Left ventricle myocardium inferior (tissue), 1 donor: ENCODE data around the gene THYN1. TPM values are rescaled to one million over a fixed set of nuclear protein-coding genes. Genes with fewer than 3 reads are reported as not detected.

Source experiments
- DNase-seq: peaks from one replicate; pipeline ENCODE4 v3.0.0-alpha.2; 2020
- H3K27ac ChIP-seq: fragments of 200-600 bp; replicated peaks from 2 replicates; pipeline ENCODE4 v1.8.0; 2021
- H3K27me3 ChIP-seq: fragments of 200-600 bp; 2 replicates; pipeline ENCODE4 v1.8.0; 2021; ENCODE audit warnings: low read depth
- H3K36me3 ChIP-seq: fragments of 200-600 bp; 2 replicates; pipeline ENCODE4 v1.8.0; 2021
- H3K4me1 ChIP-seq: fragments of 200-600 bp; 2 replicates; pipeline ENCODE4 v1.8.0; 2021
- H3K4me3 ChIP-seq: fragments of 200-600 bp; 2 replicates; pipeline ENCODE4 v1.8.0; 2021; ENCODE audit warnings: mild to moderate bottlenecking, moderate library complexity
- H3K9me3 ChIP-seq: fragments of 200-600 bp; replicated peaks from 2 replicates; pipeline ENCODE4 v1.8.0; 2021
- intact Hi-C: fragments of 100-400 bp; cut with micrococcal nuclease; formaldehyde crosslinking; loops from one replicate; pipeline ENCODE4 v1.11.0; 2022
- total RNA-seq: library from RNA; stranded (reverse); fragmentation: NEBNext Ultra II Directional; extraction: Animal tissue kit (Norgen Biotek cat#: 25700); gene quantifications from one replicate; pipeline ENCODE4 v1.2.1, GENCODE V29; 2021
- TF ChIP-seq, protein P1 (sequence below): fragments of 200-600 bp; IDR thresholded peaks from 2 replicates; pipeline ENCODE4 v1.8.0; 2021; ENCODE audit warnings: antibody characterized with exemption, mild to moderate bottlenecking, borderline replicate concordance
- donor health status: DM: no; HTN: yes; CAD: no; lungs with severe emphysema.

The THYN1 gene
- total RNA-seq, 1 donor from 2014 or later = 41.2 TPM

DNA sequence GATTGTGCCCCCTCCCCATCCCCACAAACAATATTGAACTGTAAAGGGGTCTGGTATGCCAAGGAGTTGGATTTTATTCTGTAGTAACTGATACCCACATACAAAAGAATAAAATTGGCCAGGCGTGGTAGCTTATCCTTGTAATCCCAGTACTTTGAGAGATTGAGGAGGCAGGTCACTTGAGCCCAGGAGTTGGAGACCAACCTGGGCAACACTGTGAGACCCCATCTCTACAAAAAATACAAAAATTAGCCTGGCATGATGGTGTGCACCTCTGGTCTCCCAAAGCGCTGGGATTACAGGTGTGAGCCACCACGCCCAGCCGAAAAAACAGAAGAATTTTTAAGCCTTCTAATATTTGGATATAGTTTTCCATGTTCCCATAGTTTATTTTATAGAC, 18.8 kb upstream of the THYN1 start:
- H3K36me3 ChIP-seq = no peaks in the 10 kb centered on the region
- H3K4me3 ChIP-seq = no peak overlapping the region
- TF ChIP-seq, protein P1, sequence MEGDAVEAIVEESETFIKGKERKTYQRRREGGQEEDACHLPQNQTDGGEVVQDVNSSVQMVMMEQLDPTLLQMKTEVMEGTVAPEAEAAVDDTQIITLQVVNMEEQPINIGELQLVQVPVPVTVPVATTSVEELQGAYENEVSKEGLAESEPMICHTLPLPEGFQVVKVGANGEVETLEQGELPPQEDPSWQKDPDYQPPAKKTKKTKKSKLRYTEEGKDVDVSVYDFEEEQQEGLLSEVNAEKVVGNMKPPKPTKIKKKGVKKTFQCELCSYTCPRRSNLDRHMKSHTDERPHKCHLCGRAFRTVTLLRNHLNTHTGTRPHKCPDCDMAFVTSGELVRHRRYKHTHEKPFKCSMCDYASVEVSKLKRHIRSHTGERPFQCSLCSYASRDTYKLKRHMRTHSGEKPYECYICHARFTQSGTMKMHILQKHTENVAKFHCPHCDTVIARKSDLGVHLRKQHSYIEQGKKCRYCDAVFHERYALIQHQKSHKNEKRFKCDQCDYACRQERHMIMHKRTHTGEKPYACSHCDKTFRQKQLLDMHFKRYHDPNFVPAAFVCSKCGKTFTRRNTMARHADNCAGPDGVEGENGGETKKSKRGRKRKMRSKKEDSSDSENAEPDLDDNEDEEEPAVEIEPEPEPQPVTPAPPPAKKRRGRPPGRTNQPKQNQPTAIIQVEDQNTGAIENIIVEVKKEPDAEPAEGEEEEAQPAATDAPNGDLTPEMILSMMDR = no peak
- H3K27ac ChIP-seq = no peak overlapping the region
- H3K9me3 ChIP-seq = no peaks in the 10 kb centered on the region
- intact Hi-C loops = no loop called here
- H3K27me3 ChIP-seq = peaks cover 79% of the 10 kb centered on the region
- DNase-seq = no peak
- peaks cover 18% of the 10 kb centered on the region for H3K4me1 ChIP-seq

DNA sequence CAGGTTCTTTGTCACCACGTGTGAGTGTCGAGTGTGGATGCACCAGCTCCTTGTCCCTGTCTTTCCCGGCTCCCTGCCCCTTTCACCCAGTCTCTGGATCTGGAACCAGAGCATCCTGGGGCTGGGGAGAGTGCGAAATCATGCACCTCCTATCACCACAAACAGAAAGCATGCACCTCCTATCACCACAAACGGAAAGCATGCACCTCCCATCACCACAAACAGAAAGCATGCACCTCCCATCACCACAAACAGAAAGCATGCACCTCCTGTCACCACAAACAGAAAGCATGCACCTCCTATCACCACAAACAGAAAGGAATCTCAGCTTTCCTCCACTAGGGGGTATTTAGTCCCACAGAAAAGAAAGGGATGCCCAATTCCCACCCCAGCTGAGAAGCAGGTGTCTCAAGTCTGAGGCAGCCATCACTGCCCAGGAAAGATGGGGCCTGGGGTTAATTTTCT, 17.1 kb upstream of the THYN1 start:
- H3K4me1 ChIP-seq = peaks cover 2% of the 10 kb centered on the region
- H3K36me3 ChIP-seq = no peaks in the 10 kb centered on the region
- no peaks in the 10 kb centered on the region for H3K9me3 ChIP-seq
- H3K27ac ChIP-seq = no peak overlapping the region
- DNase-seq = no peak
- intact Hi-C loops = no loop called here
- TF ChIP-seq, protein P1 = no peak
- H3K4me3 ChIP-seq = no peak overlapping the region
- peaks cover 62% of the 10 kb centered on the region for H3K27me3 ChIP-seq

DNA sequence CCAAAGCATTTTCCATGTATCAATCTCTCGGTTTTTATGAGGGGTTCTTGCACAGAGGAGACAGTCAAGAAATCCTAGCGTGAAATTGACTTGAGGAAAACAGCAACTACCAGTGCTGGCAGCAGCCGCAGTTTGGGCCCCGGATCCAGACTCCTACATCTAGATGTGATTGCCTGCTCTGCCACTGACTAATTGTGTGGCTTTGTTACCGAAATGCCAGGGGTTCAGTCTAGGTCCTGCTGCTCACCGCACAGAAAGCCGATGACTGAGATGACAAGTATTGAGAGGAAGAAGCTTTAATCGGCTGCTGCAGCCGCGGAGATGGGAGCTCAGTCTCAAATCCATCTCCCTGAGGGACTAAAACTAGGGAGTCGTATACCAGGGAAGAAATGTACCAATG, 14.8 kb upstream of the THYN1 start:
- Histone ChIP-seq H3K27me3 (peaks cover 39% of the 10 kb centered on the region), H3K27ac (no peak overlapping the region), H3K9me3 (no peaks in the 10 kb centered on the region), H3K4me1 (no peaks in the 10 kb centered on the region), H3K36me3 (peaks cover 12% of the 10 kb centered on the region), H3K4me3 (no peak overlapping the region)
- intact Hi-C loops = no loop called here
- TF ChIP-seq, protein P1 = no peak
- DNase-seq = no peak

DNA sequence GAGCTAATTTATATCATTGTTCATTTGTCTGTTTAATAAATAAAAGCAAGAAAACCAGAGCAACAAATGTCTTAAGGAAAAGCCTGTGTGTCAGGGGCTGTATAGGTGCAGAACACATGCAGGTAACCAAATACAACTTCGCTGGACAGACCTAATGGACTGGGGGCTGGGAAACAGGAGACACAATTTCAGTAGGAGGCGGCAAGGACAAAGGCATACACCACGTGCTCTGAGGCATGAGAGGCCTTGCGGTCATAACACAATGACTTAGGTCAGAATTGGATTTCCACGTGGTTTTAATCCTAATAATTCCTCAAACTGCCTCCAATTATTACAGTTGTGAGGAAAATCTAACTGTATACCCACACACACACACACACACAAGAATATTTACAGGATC, 14.3 kb upstream of the THYN1 start:
- no peak overlapping the region for H3K27ac ChIP-seq
- H3K4me3 ChIP-seq = no peak overlapping the region
- H3K36me3 ChIP-seq = peaks cover 17% of the 10 kb centered on the region
- H3K27me3 ChIP-seq = peaks cover 34% of the 10 kb centered on the region
- H3K9me3 ChIP-seq = no peaks in the 10 kb centered on the region
- intact Hi-C loops = no loop called here
- no peaks in the 10 kb centered on the region for H3K4me1 ChIP-seq
- no peak for DNase-seq
- TF ChIP-seq, protein P1 = no peak

DNA sequence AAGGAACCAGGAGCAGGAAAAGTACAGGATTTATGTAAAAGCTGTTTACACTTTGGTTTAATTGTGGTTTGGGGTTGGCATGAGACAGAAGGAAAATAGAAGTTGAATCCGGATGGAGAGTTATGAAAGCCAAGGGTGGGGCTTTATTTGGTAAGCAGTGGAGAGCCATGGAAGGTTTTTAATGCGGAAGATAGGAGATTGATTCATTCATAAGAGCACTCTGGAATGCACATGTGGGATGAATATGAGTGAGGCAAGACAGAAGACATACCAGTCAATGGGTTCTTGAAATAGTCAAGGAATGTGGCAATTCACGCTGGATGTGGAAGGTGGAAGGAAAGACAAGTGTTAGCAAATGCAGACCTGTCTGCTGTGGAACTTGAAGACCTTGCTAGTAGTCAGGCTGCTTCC, 13.7 kb upstream of the THYN1 start:
- H3K27me3 ChIP-seq = peaks cover 28% of the 10 kb centered on the region
- no peaks in the 10 kb centered on the region for H3K9me3 ChIP-seq
- peaks cover 22% of the 10 kb centered on the region for H3K36me3 ChIP-seq
- no peaks in the 10 kb centered on the region for H3K4me1 ChIP-seq
- TF ChIP-seq, protein P1 = no peak
- intact Hi-C loops = no loop called here
- DNase-seq = no peak
- H3K27ac ChIP-seq = no peak overlapping the region
- no peak overlapping the region for H3K4me3 ChIP-seq

DNA sequence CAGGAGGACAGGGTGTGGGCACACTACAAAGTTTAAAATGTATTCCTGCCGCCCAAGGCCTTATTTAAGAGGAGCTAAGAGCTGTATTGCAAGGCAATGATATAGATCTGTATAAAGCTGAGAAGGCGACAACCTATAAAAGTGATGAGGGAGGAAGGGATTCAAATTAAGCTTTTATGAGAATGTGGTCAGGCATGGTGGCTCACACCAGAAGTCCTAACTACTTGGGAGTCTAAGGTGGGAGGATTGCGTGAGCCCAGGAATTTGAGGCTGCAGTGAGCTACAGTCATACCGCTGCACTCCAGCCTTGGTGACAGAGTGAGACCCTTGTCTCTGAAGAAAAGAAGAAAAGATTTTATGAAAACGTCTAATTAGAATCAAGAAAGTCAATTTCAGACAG, 13.3 kb upstream of the THYN1 start:
- H3K27me3 ChIP-seq = peaks cover 24% of the 10 kb centered on the region
- no peaks in the 10 kb centered on the region for H3K4me1 ChIP-seq
- no peaks in the 10 kb centered on the region for H3K9me3 ChIP-seq
- TF ChIP-seq, protein P1 = no peak
- no peak overlapping the region for H3K27ac ChIP-seq
- no peak overlapping the region for H3K4me3 ChIP-seq
- peaks cover 26% of the 10 kb centered on the region for H3K36me3 ChIP-seq
- DNase-seq = no peak
- intact Hi-C loops = no loop called here
